SJCRH30 (cell line): Measurements from ENCODE around the gene TPGS2. TPM values are rescaled to one million over a fixed set of nuclear protein-coding genes. Genes with fewer than 3 reads are reported as not detected.
"Not testable (repeated sequence)": the region's sequence is repeated elsewhere in the genome, so short reads cannot be mapped to it uniquely, and the experiment has no call there.

ENCODE experiments used
- DNase-seq, 2 experiments: peaks; one replicate each; pipeline ENCODE4 v3.0.0-alpha.2; 2015 to 2020
- H3K27ac ChIP-seq: fragments of 250-450 bp; sonication (Bioruptor Pico); 2 replicates; pipeline ENCODE4 v1.5.1; 2020; ENCODE audit warnings: mild to moderate bottlenecking, moderate library complexity
- H3K27me3 ChIP-seq: fragments of 250-450 bp; sonication (Bioruptor Pico); 2 replicates; pipeline ENCODE4 v1.5.1; 2020; ENCODE audit warnings: mild to moderate bottlenecking, moderate library complexity
- H3K36me3 ChIP-seq: fragments of 250-450 bp; sonication (Bioruptor Pico); 2 replicates; pipeline ENCODE4 v1.5.1; 2020; ENCODE audit warnings: mild to moderate bottlenecking, moderate library complexity
- H3K4me1 ChIP-seq: fragments of 250-450 bp; sonication (Bioruptor Pico); 2 replicates; pipeline ENCODE4 v1.5.1; 2020; ENCODE audit warnings: mild to moderate bottlenecking, moderate library complexity
- H3K4me3 ChIP-seq: fragments of 250-450 bp; sonication (Bioruptor Pico); 2 replicates; pipeline ENCODE4 v1.5.1; 2020; ENCODE audit warnings: mild to moderate bottlenecking, moderate library complexity
- H3K9me3 ChIP-seq: fragments of 250-450 bp; sonication (Bioruptor Pico); replicated peaks from 2 replicates; pipeline ENCODE4 v1.5.1; 2020; ENCODE audit warnings: mild to moderate bottlenecking, moderate library complexity
- total RNA-seq: library from RNA; depleted of rRNA; stranded (reverse); fragments of >200 nt; shearing (Covaris generic); gene quantifications from 2 replicates; pipeline ENCODE4 v1.2.3, GENCODE V29; 2014

The TPGS2 gene
- total RNA-seq, 1 experiment from 2014 or later = 99.3 TPM

- no peak overlapping the region for H3K27ac ChIP-seq
- no peaks in the 10 kb centered on the region for H3K36me3 ChIP-seq
- no peak for DNase-seq
- no peak overlapping the region for H3K4me3 ChIP-seq
- H3K4me1 ChIP-seq = no peaks in the 10 kb centered on the region; the same call in 1 of the 2 replicates
- no peaks in the 10 kb centered on the region for H3K27me3 ChIP-seq
- H3K9me3 ChIP-seq = no peaks in the 10 kb centered on the region
Observed at GRCh38 chr18:36833120-36833519, 4.3 kb upstream of the TPGS2 start.

DNA sequence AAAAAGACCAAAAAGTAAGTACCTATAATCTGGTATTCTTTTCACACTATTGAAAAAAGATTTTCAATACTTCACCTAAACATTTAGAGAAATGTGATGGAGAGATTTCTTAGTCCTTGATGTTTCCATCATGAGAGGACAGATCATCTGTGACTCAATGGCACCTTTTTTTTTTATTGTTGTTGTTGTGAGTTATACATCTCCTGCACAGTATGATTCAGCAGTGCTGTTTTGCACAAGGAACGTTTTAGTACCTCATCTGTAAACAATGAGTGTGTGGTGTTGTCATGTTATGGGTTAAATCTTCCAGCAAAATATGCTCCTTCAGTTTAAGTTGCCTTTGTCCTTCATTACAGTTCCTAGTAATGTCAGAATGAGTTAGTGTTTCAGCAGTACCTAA is 2.3 kb upstream of the TPGS2 start:
- H3K36me3 ChIP-seq = no peaks in the 10 kb centered on the region
- H3K4me3 ChIP-seq = no peak overlapping the region
- no peaks in the 10 kb centered on the region; the same call in 1 of the 2 replicates for H3K4me1 ChIP-seq
- no peak for DNase-seq
- H3K9me3 ChIP-seq = no peaks in the 10 kb centered on the region
- H3K27me3 ChIP-seq = no peaks in the 10 kb centered on the region
- no peak overlapping the region for H3K27ac ChIP-seq

GRCh38 chr18:36830158-36830495 is 1.3 kb upstream of the TPGS2 start:
- Histone ChIP-seq H3K9me3 (no peaks in the 10 kb centered on the region), H3K4me3 (peak overlapping the region; percentile 75), H3K36me3 (no peaks in the 10 kb centered on the region), H3K27me3 (no peaks in the 10 kb centered on the region), H3K27ac (no peak overlapping the region), H3K4me1 (no peaks in the 10 kb centered on the region; the same call in 1 of the 2 replicates)
- DNase-seq = no peak

DNA sequence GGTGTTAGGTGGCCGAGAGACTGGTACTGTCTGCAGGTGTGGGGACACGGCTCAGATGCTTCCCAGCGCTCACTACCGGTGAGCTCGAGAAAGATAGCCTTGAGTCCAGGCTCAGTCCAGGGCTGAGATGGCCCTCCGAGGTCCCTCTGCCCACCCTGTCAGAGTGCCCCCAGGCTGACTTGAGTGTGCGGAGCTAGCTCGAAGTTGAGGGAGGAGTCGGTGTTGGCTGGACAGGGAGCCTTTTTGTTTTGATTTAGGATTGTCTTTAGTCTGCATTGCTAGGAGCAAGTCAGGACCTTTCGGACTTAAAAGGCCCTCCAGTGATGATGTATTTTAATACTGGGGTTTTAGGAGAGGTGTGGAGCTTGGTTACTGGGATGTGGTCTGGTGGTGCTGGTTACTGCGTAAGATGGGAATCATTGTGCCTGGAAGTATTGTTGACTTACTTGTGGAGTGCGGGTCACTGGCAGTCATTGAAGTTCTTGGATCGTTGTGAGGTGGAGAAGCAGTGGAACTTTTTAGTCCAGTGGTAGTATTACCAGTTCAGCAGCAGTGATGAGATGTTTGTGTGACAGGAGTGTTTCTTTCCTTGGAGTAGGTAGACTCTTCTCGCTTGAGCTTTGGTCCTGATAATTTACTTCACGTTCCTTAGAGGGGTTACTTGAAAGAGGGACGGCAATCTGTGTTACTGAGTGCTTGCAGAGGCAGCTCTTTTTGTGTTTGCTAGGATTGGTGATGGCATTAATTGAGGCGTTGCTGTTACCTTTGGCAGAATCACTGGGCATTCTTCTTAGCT is 758 bp upstream of the TPGS2 start:
- Histone ChIP-seq H3K27ac (peak overlapping the region; percentile 61; the same call in 1 of the 2 replicates), H3K27me3 (no peaks in the 10 kb centered on the region), H3K36me3 (no peaks in the 10 kb centered on the region), H3K4me3 (peak overlapping the region; percentile 75), H3K9me3 (no peaks in the 10 kb centered on the region), H3K4me1 (no peaks in the 10 kb centered on the region; the same call in 1 of the 2 replicates)
- DNase-seq = no peak

GRCh38 chr18:36828157-36828629 is 609 bp downstream of the TPGS2 start:
- H3K4me3 ChIP-seq = peak overlapping the region; percentile 75
- no peaks in the 10 kb centered on the region for H3K27me3 ChIP-seq
- DNase-seq = peak in 1 of 2 experiments; percentile 41
- peak overlapping the region; percentile 61 for H3K27ac ChIP-seq
- H3K9me3 ChIP-seq = no peaks in the 10 kb centered on the region
- H3K36me3 ChIP-seq = no peaks in the 10 kb centered on the region
- no peaks in the 10 kb centered on the region; the same call in 1 of the 2 replicates for H3K4me1 ChIP-seq

DNA sequence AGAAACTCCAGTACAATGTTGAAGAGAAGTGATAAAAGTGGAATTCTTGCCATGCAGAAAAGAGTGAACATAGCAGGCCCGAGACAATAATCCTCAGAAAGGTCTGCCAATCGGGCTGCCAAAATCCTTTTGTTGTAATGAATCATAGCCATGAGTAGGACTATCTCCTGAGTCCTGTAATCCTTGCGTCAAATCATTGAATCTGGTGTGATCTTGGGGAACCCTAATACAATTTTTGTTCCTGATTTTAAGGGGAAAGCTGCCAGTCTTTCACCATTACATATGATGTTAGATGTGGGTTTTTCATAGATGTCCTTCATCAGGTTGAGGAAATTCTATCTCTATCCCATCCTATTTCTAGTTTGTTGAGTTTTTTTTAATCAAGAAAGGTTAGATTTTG is 2.2 kb downstream of the TPGS2 start:
- no peaks in the 10 kb centered on the region for H3K36me3 ChIP-seq
- H3K27me3 ChIP-seq = no peaks in the 10 kb centered on the region
- DNase-seq = no peak
- no peaks in the 10 kb centered on the region for H3K9me3 ChIP-seq
- H3K4me3 ChIP-seq = no peak overlapping the region
- no peak overlapping the region for H3K27ac ChIP-seq
- H3K4me1 ChIP-seq = no peaks in the 10 kb centered on the region; the same call in 1 of the 2 replicates

DNA sequence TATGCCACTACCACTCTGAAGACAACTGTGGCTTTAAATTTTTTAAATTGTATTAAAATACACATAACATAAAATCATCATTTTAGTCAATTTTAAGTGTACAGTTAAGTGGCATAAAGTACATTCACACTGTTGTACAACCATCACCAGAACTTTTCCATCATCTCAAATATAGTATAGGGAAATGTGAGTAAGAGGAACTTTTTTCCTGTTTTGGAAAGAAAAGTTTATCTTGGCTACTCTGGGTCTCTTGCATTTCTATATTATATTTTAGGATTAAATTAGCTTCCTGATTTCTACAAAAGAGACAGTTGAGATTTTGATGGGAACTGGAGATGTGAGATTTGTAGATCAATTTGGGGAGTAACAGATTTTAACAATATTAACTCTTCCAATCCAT is 3.3 kb downstream of the TPGS2 start:
- DNase-seq = no peak
- H3K4me3 ChIP-seq = no peak overlapping the region
- no peaks in the 10 kb centered on the region for H3K27me3 ChIP-seq
- no peaks in the 10 kb centered on the region for H3K36me3 ChIP-seq
- no peaks in the 10 kb centered on the region for H3K9me3 ChIP-seq
- no peaks in the 10 kb centered on the region; the same call in 1 of the 2 replicates for H3K4me1 ChIP-seq
- no peak overlapping the region for H3K27ac ChIP-seq

DNA sequence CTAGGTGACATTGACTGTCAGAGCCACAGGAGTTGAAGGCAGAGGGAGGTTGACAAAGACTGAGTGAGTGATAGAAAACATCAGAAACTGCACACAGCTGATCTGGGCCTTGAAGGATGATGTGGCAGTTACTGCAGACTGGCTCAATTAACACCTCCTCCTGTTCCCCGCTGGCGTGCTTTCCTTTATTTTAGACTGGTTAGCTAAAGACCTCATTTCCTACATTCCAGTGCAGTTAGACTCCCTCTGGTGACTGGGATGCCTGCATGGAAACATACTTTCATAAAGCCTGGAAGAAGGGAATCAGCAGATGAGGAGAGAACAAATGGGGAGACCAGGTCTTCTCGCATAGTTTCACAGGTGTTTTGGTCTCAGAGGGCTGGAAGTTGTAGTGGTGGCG is 7.1 kb downstream of the TPGS2 start:
- H3K4me3 ChIP-seq = no peak overlapping the region
- H3K36me3 ChIP-seq = no peaks in the 10 kb centered on the region
- H3K4me1 ChIP-seq = no peaks in the 10 kb centered on the region
- no peak overlapping the region for H3K27ac ChIP-seq
- no peaks in the 10 kb centered on the region for H3K27me3 ChIP-seq
- no peaks in the 10 kb centered on the region for H3K9me3 ChIP-seq
- no peak for DNase-seq

DNA sequence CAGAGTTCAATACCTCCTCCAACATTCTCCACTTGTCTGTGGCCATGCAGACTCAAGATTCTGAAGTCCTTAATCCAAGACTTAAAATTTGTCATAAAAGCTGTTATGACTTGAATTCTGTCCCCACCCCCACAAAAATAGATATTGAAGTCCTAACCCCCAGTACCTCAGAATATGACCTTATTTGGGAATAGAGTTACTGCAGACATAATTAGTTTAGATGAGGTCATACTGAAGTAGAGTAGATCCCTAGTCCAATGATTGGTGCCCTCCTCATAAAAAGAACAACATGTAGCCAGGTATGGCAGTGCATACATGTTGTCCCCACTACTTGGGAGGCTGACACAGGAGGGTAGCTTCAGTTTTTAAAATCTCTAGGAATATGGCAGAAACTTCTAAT is 9.2 kb downstream of the TPGS2 start:
- DNase-seq = no peak
- Histone ChIP-seq H3K9me3 (no peaks in the 10 kb centered on the region), H3K27me3 (no peaks in the 10 kb centered on the region), H3K27ac (no peak overlapping the region), H3K4me3 (no peak overlapping the region), H3K36me3 (no peaks in the 10 kb centered on the region), H3K4me1 (no peaks in the 10 kb centered on the region)

DNA sequence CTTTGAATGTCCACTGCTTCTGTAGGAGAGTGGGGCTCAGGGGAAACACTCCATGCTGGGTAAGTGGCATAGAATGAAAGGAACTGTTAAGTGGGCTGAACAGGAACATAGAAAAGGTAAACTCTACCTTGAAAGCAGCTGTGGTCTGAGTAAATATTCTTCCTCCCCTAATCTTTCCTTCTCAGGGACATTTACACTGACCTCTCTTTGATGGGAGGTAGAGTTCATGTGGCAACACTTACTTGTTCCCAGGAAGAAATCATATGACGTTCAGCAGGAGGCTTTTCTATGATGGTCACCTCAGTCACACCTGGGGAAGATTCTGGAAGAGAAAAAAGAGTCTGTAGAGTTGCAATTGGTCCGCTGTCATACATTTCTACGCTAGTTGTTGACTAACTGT is 10.2 kb downstream of the TPGS2 start:
- no peaks in the 10 kb centered on the region for H3K36me3 ChIP-seq
- DNase-seq = no peak
- H3K27ac ChIP-seq = no peak overlapping the region
- H3K4me1 ChIP-seq = no peaks in the 10 kb centered on the region
- no peaks in the 10 kb centered on the region for H3K9me3 ChIP-seq
- no peak overlapping the region for H3K4me3 ChIP-seq
- H3K27me3 ChIP-seq = no peaks in the 10 kb centered on the region

DNA sequence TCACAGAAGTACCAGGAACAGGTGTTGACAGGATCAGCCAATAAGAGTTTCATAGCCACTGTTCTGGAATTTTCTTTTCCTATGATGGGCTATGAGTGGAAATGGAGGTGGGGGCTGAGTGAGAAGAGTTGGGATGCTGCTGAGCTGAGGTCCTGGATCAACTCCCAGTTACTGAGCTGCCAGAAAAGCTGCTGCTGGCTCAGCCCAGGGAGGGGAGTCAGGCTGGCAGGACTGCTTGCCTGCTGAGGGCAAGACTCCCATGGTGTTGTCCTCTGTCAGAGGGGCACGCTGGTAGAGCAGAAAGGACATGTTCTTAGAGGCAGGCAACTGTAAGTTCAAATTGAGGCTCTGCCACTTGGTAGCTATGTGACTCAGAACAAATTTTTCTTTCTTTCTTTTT is 11.8 kb downstream of the TPGS2 start:
- Histone ChIP-seq H3K4me1 (no peaks in the 10 kb centered on the region), H3K9me3 (no peaks in the 10 kb centered on the region), H3K4me3 (no peak overlapping the region), H3K27me3 (no peaks in the 10 kb centered on the region), H3K36me3 (no peaks in the 10 kb centered on the region), H3K27ac (no peak overlapping the region)
- DNase-seq = no peak

- H3K27me3 ChIP-seq, H3K27ac ChIP-seq, H3K4me3 ChIP-seq, H3K36me3 ChIP-seq, DNase-seq, H3K9me3 ChIP-seq, H3K4me1 ChIP-seq: not testable (repeated sequence)
Observed at GRCh38 chr18:36816096-36816495, 12.7 kb downstream of the TPGS2 start.

DNA sequence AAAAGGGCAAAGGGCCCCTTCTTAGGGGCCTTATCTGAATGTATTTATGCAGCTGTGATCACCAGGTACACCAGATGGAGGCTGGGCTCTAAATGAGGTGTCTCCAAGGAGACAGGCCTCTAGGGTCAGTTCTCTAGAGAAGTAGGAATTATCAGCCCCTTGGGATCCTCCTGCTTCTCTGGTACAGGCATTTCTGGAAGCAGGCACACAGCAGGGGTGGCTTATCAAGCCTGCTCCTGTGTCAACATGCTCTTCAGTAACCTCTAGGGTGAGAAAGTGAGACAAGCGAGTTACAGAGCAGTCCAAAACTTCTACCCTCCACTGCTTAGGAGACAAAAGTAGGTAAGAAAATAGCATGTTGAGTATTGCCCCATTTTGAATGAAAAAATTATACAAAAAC is 13.8 kb downstream of the TPGS2 start:
- DNase-seq = no peak
- H3K9me3 ChIP-seq = no peaks in the 10 kb centered on the region
- H3K4me1 ChIP-seq = no peaks in the 10 kb centered on the region
- H3K27me3 ChIP-seq = no peaks in the 10 kb centered on the region
- no peak overlapping the region for H3K4me3 ChIP-seq
- no peaks in the 10 kb centered on the region for H3K36me3 ChIP-seq
- no peak overlapping the region for H3K27ac ChIP-seq

DNA sequence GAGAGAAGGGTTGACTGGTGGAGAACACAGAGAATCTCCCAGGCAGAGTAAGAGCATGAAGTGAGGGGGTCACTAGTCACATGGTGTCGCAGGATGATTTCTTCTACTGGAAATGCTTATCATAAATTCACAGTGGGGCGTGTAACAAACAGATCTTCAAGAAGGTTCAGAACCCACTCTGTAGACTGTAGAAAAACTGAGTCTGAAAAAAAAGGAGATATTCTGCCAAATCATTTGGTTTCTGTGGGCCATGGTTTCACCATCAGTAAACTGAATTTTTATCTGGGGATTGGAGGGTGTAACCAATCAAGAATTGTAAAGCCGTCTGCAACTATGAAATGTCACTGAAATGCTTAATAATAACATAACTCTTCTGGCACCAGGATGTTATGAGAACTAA is 15.0 kb downstream of the TPGS2 start:
- no peak overlapping the region for H3K27ac ChIP-seq
- H3K9me3 ChIP-seq = no peaks in the 10 kb centered on the region
- no peaks in the 10 kb centered on the region for H3K36me3 ChIP-seq

DNA sequence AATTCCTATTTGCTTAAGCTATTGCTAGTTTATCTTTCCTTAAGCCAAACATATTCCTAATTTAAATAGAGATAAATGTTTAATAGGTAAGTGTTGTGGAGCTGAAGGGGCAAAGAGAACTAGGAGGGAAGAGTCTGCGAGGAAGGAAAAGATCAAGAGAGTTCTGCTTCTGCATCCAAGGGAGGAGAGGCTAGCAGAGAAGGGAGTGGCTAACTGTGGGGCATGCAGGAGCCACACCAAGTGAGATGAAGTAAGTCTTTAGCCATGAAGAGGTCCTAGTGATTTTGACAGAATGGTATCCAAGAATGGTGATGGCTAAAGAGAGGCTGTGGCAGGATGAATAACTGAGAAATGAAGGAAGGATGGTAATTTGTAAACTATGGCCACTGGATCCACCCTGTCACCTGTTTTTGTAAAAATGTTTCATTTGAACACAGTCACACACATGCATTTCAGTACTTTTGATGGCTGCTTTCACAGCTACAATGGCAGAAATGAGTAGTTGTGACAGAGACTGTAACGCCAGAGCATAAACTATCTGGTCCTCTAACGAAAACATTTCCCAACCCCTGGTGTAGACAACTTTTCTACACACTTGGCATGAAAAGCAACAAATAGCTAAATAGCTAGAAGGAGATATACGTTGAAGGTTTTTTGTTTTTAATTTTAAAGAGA is 15.6 kb downstream of the TPGS2 start:
- Histone ChIP-seq H3K4me1 (no peaks in the 10 kb centered on the region), H3K27me3 (no peaks in the 10 kb centered on the region), H3K4me3 (no peak overlapping the region), H3K36me3 (no peaks in the 10 kb centered on the region), H3K9me3 (no peaks in the 10 kb centered on the region), H3K27ac (no peak overlapping the region)
- DNase-seq = no peak

More for the DNA sequence above, 15.0 kb downstream of the TPGS2 start:
- Histone ChIP-seq H3K27me3 (no peaks in the 10 kb centered on the region), H3K4me3 (no peak overlapping the region), H3K4me1 (no peaks in the 10 kb centered on the region)
- DNase-seq = no peak
